H1 (cell line): ENCODE data around the gene FBXL17. TPM values are rescaled to one million over a fixed set of nuclear protein-coding genes. Genes with fewer than 3 reads are reported as not detected.

ENCODE experiments used
- CTCF ChIA-PET: fragments of 300-600 bp; sonication (Branson Sonifier 250); formaldehyde crosslinking; loops from one replicate; lab custom pipeline; 2021; ENCODE audit not compliant: partially characterized antibody; lab: Charles Lee
- POLR2A ChIA-PET: fragments of 300-600 bp; sonication (Branson Sonifier 250); formaldehyde crosslinking; loops from one replicate; lab custom pipeline; 2021; ENCODE audit warnings: inconsistent platforms; ENCODE audit not compliant: partially characterized antibody; lab: Charles Lee
- DNase-seq, 2 experiments: peaks; one replicate each; pipeline versions ENCODE4 v3.0.0 to v3.0.0-alpha.2; 2010 to 2022; ENCODE audit warnings: low spot score in 2 of 2, low read depth in 1 of 2, mixed read lengths in 1 of 2
- FAIRE-seq: peaks from 2 replicates; lab custom pipeline; 2011; peaks lifted over from hg19 to GRCh38; lab: Jason Lieb, UNC
- H2AFZ ChIP-seq: 2 replicates; pipeline ENCODE4 v1.8.1; 2012; ENCODE audit warnings: low read length, inconsistent platforms
- H2AK5ac ChIP-seq: 2 replicates; pipeline ENCODE4 v1.6.1; 2013; ENCODE audit warnings: low read depth, low read length
- H2BK120ac ChIP-seq: replicated peaks from 2 replicates; pipeline ENCODE3; 2013; ENCODE audit warnings: low read depth, low read length, inconsistent platforms
- H2BK12ac ChIP-seq: 2 replicates; pipeline ENCODE4 v1.6.1; 2013; ENCODE audit warnings: low read depth, low read length
- H2BK15ac ChIP-seq: 2 replicates; pipeline ENCODE4 v1.6.1; 2013; ENCODE audit warnings: low read length
- H2BK20ac ChIP-seq: 2 replicates; pipeline ENCODE4 v1.6.1; 2013; ENCODE audit warnings: low read length
- H2BK5ac ChIP-seq: 2 replicates; pipeline ENCODE4 v1.6.1; 2013; ENCODE audit warnings: low read depth, low read length
- H3K14ac ChIP-seq: 2 replicates; pipeline ENCODE4 v1.6.1; 2013; ENCODE audit warnings: inconsistent platforms; ENCODE audit not compliant: insufficient read length
- H3K18ac ChIP-seq: 2 replicates; pipeline ENCODE4 v1.6.1; 2013; ENCODE audit warnings: low read length; ENCODE audit errors: extremely low read depth
- H3K23ac ChIP-seq: 2 replicates; pipeline ENCODE4 v1.6.1; 2013; ENCODE audit warnings: inconsistent platforms; ENCODE audit not compliant: insufficient read length
- H3K23me2 ChIP-seq: 2 replicates; pipeline ENCODE4 v1.6.1; 2013; ENCODE audit warnings: low read depth, low read length
- H3K27ac ChIP-seq: 2 replicates; pipeline ENCODE4 v1.6.1; 2011; ENCODE audit warnings: low read depth, low read length, inconsistent platforms
- H3K27me3 ChIP-seq, 4 experiments: replicated peaks in 1 of 4; 1 replicate in 1 of 4; 2 replicates in 3 of 4; pipeline versions ENCODE4 v1.6.1 to v1.8.1; 2011 to 2013; ENCODE audit warnings: low read length in 3 of 4, mild to moderate bottlenecking in 3 of 4, inconsistent platforms in 2 of 4, mixed read lengths in 2 of 4, moderate library complexity in 1 of 4; ENCODE audit not compliant: control insufficient read depth in 3 of 4, insufficient read depth in 3 of 4; ENCODE audit errors: extremely low read depth in 1 of 4
- H3K36me3 ChIP-seq, 4 experiments: 2 replicates each; pipeline versions ENCODE4 v1.6.1 to v1.8.1; 2011 to 2013; ENCODE audit warnings: mild to moderate bottlenecking in 4 of 4, low read length in 3 of 4, moderate library complexity in 2 of 4, control low read depth in 1 of 4, inconsistent platforms in 1 of 4; ENCODE audit not compliant: insufficient read depth in 4 of 4, control insufficient read depth in 2 of 4
- H3K4ac ChIP-seq: replicated peaks from 2 replicates; pipeline ENCODE3; 2013; ENCODE audit warnings: low read length, low read depth, mixed read lengths, inconsistent platforms; ENCODE audit not compliant: insufficient read length
- H3K4me1 ChIP-seq, 4 experiments: replicated peaks in 1 of 4; 1 replicate in 1 of 4; 2 replicates in 3 of 4; pipeline versions ENCODE4 v1.6.1 to v1.8.1; 2011 to 2013; ENCODE audit warnings: low read length in 3 of 4, inconsistent platforms in 2 of 4, mixed read lengths in 1 of 4; ENCODE audit not compliant: insufficient read depth in 4 of 4, control insufficient read depth in 3 of 4
- H3K4me2 ChIP-seq, 2 experiments: 2 replicates each; pipeline versions ENCODE4 v1.6.1 to v1.8.1; 2011 to 2013; ENCODE audit warnings: low read depth in 2 of 2, low read length in 2 of 2, control low read depth in 1 of 2, inconsistent platforms in 1 of 2, mild to moderate bottlenecking in 1 of 2; ENCODE audit not compliant: insufficient read depth in 1 of 2
- H3K4me3 ChIP-seq, 4 experiments: fragments of 200-600, 300-600 bp in 1 of 4; sonication (generic), shearing (Covaris generic), sonication (Bioruptor Twin) in 1 of 4; 2 replicates each; pipeline versions ENCODE4 v1.5.1 to v1.8.1; 2011 to 2016; ENCODE audit warnings: low read length in 4 of 4, low read depth in 3 of 4, control low read depth in 2 of 4, inconsistent platforms in 2 of 4, mild to moderate bottlenecking in 2 of 4, mixed read lengths in 1 of 4, moderate library complexity in 1 of 4; ENCODE audit not compliant: insufficient read depth in 2 of 4; ENCODE audit errors: extremely low read depth in 1 of 4
- H3K56ac ChIP-seq: replicated peaks from 2 replicates; pipeline ENCODE3; 2013; ENCODE audit warnings: low read depth, mild to moderate bottlenecking, mixed read lengths, low read length, inconsistent platforms; ENCODE audit not compliant: insufficient read length
- H3K79me1 ChIP-seq: 2 replicates; pipeline ENCODE4 v1.6.1; 2013; ENCODE audit warnings: low read depth, low read length, control low read depth
- H3K79me2 ChIP-seq, 2 experiments: 2 replicates each; pipeline versions ENCODE4 v1.6.1 to v1.8.1; 2012 to 2013; ENCODE audit warnings: low read length in 2 of 2, mild to moderate bottlenecking in 2 of 2, inconsistent platforms in 1 of 2; ENCODE audit not compliant: insufficient read depth in 2 of 2, control insufficient read depth in 1 of 2
- H3K9ac ChIP-seq, 4 experiments: replicated peaks in 1 of 4; 1 replicate in 1 of 4; 2 replicates in 3 of 4; pipeline versions ENCODE4 v1.6.1 to v1.8.1; 2011 to 2013; ENCODE audit warnings: low read depth in 3 of 4, low read length in 3 of 4, control low read depth in 2 of 4, mild to moderate bottlenecking in 2 of 4, moderate library complexity in 2 of 4, inconsistent platforms in 1 of 4; ENCODE audit errors: extremely low read depth in 1 of 4
- H3K9me3 ChIP-seq, 2 experiments: 2 replicates each; pipeline versions ENCODE4 v1.6.1 to v1.8.1; 2012 to 2013; ENCODE audit warnings: mild to moderate bottlenecking in 2 of 2, moderate library complexity in 2 of 2, control low read depth in 1 of 2, inconsistent platforms in 1 of 2, low read depth in 1 of 2, low read length in 1 of 2, mixed read lengths in 1 of 2; ENCODE audit not compliant: insufficient read depth in 2 of 2
- H4K20me1 ChIP-seq, 2 experiments: replicated peaks in 1 of 2; 2 replicates each; pipeline versions ENCODE3 to v1.8.1; 2011 to 2013; ENCODE audit warnings: inconsistent platforms in 2 of 2, low read length in 2 of 2, mild to moderate bottlenecking in 1 of 2; ENCODE audit not compliant: insufficient read depth in 2 of 2, control insufficient read depth in 1 of 2
- H4K5ac ChIP-seq: 2 replicates; pipeline ENCODE4 v1.6.1; 2013; ENCODE audit warnings: low read length, low read depth, mixed read lengths, inconsistent platforms; ENCODE audit not compliant: insufficient read length
- H4K8ac ChIP-seq: 2 replicates; pipeline ENCODE4 v1.8.0; 2013; ENCODE audit warnings: mild to moderate bottlenecking, moderate library complexity, low read length, inconsistent platforms; ENCODE audit not compliant: insufficient read depth; ENCODE audit errors: extremely low read depth
- H4K91ac ChIP-seq: replicated peaks from 2 replicates; pipeline ENCODE3; 2013; ENCODE audit warnings: low read length, mixed read lengths, inconsistent platforms; ENCODE audit not compliant: insufficient read length
- EGR1 ChIP-seq: IDR thresholded peaks from 2 replicates; pipeline ENCODE4 v1.6.1; 2011; ENCODE audit warnings: low read depth, low read length, borderline replicate concordance
- JUND ChIP-seq: IDR thresholded peaks from 2 replicates; pipeline ENCODE4 v1.6.1; 2011; ENCODE audit warnings: mild to moderate bottlenecking, improper control_type of control experiment, low read length
- KDM4A ChIP-seq: IDR thresholded peaks from one replicate; pipeline ENCODE4 v1.7.1; 2012; ENCODE audit warnings: low read depth, mild to moderate bottlenecking, moderate library complexity, low read length, inconsistent platforms; ENCODE audit not compliant: severe bottlenecking
- WGBS, 2 experiments: shearing (Covaris generic) in 1 of 2; methylation state at CpG; one replicate each; pipeline versions ENCODE4 v1.1.6 to v1.1.7; 2013 to 2015; ENCODE audit warnings: low lambda C conversion rate in 2 of 2, mixed read lengths in 2 of 2, inconsistent platforms in 1 of 2, low coverage in 1 of 2, missing lambda C conversion rate in 1 of 2; ENCODE audit not compliant: insufficient replicate concordance in 2 of 2, insufficient coverage in 1 of 2, insufficient read length in 1 of 2; ENCODE audit errors: extremely low coverage in 1 of 2, missing lambda C conversion rate in 1 of 2; 5-methylcytosine and 5-hydroxymethylcytosine counted together
- polyA plus RNA-seq, 7 experiments: library from polyadenylated mRNA; depleted of rRNA in 3 of 7; stranded (reverse) in 5 of 7; unstranded in 2 of 7; fragments of >200 nt in 5 of 7; fragments of 200-250 nt in 2 of 7; gene quantifications; 1 replicate in 5 of 7; 2 replicates in 1 of 7; 4 replicates in 1 of 7; pipeline versions ENCODE4 v1.2.1 to v1.2.3, GENCODE V29; 2011 to 2013; ENCODE audit warnings: missing spikeins in 2 of 7, mixed read lengths in 2 of 7
- total RNA-seq: library from RNA; stranded (reverse); fragmentation: NEBNext Ultra II Directional; extraction: Animal tissue kit (Norgen Biotek cat#: 25700); gene quantifications from 2 replicates; pipeline ENCODE4 v1.2.1, GENCODE V29; 2021

FBXL17 gene
- total and polyA plus RNA-seq, 2 of the 8 experiments (the other 6 are each of a cell fraction or from before 2014, with no cell fraction given) = 0.35 to 4.3 TPM

- no peak overlapping the region for H2BK5ac ChIP-seq
- H3K56ac ChIP-seq = no peak overlapping the region
- POLR2A ChIA-PET = interaction anchor here (0.5 kb wide), 1 partner anchor 8 kb away, joined by 3 read pairs; no protein-coding TSS in a partner anchor
- no peak overlapping the region for H3K4ac ChIP-seq
- H3K14ac ChIP-seq = no peak overlapping the region
- no peak overlapping the region for H2AK5ac ChIP-seq
- no peaks in the 10 kb centered on the region for H3K23me2 ChIP-seq
- WGBS, 2 experiments = 86% methylated on average over 3 of the region's 3 CpGs; no CpG with 5 or more reads in 1 of the 2 experiments
- H4K91ac ChIP-seq = no peak overlapping the region
- no peaks in the 10 kb centered on the region for H3K36me3 ChIP-seq
- H3K4me2 ChIP-seq = no peak overlapping the region
- no peaks in the 10 kb centered on the region for H4K20me1 ChIP-seq
- H3K79me2 ChIP-seq = no peaks in the 10 kb centered on the region
- FAIRE-seq (no peak), DNase-seq (no peak)
- no peak overlapping the region; the same call in 1 of the 2 replicates for H4K8ac ChIP-seq
- H3K27me3 ChIP-seq = peaks cover 0 to 1% (median 0%) of the 10 kb centered on the region in 4 experiments; a peak in 1 of 7 replicates
- H2BK12ac ChIP-seq = no peak overlapping the region
- no peak overlapping the region for H3K23ac ChIP-seq
- H3K4me1 ChIP-seq = no peaks in the 10 kb centered on the region
- CTCF ChIA-PET = interaction anchor here (1.0 to 1.6 kb wide), 3 partner anchors 10 to 108 kb away, joined by 4 read pairs; no protein-coding TSS in a partner anchor
- TF ChIP-seq EGR1 (no peak), JUND (no peak), KDM4A (no peak)
- no peak overlapping the region for H2BK15ac ChIP-seq
- no peaks in the 10 kb centered on the region for H3K79me1 ChIP-seq
- H3K4me3 ChIP-seq = no peak overlapping the region
- no peak overlapping the region for H3K18ac ChIP-seq
- H2BK120ac ChIP-seq = no peak overlapping the region
- H2AFZ ChIP-seq = no peak overlapping the region
- H3K9me3 ChIP-seq = no peaks in the 10 kb centered on the region; a peak in 1 of 4 replicates
- no peak overlapping the region for H3K27ac ChIP-seq
- H2BK20ac ChIP-seq = no peak overlapping the region
- H4K5ac ChIP-seq = no peak overlapping the region
- no peak overlapping the region for H3K9ac ChIP-seq
Observed at GRCh38 chr5:107951309-107951708, 430.6 kb downstream of the FBXL17 start.
